CD8-positive, alpha-beta memory T cell (primary cell): Measurements from ENCODE around the gene CMSS1. TPM values are rescaled to one million over a fixed set of nuclear protein-coding genes. Genes with fewer than 3 reads are reported as not detected.

Experiments used
- CTCF ChIA-PET: fragments of 350-600 bp; sonication (Branson Sonifier 250); formaldehyde crosslinking; loops from one replicate; lab custom pipeline; 2021; ENCODE audit warnings: antibody characterized with exemption; lab: Charles Lee
- POLR2A ChIA-PET: fragments of 350-600 bp; sonication (Branson Sonifier 250); formaldehyde crosslinking; loops from one replicate; lab custom pipeline; 2021; ENCODE audit warnings: antibody characterized with exemption; lab: Charles Lee
- DNase-seq, 5 donors: peaks; one replicate each; pipeline versions ENCODE4 v3.0.0 to v3.0.0-alpha.2; 2020 to 2022; ENCODE audit warnings: mixed read lengths in 1 of 5
- H3K27ac ChIP-seq: one replicate; pipeline ENCODE4 v1.7.0; 2013; ENCODE audit warnings: low read depth, mild to moderate bottlenecking, low read length, moderate library complexity
- H3K27me3 ChIP-seq: 2 replicates; pipeline ENCODE4 v1.7.0; 2013; ENCODE audit warnings: low read length, mild to moderate bottlenecking; ENCODE audit not compliant: insufficient read depth, poor library complexity, severe bottlenecking
- H3K36me3 ChIP-seq: 2 replicates; pipeline ENCODE4 v1.7.0; 2013; ENCODE audit warnings: mild to moderate bottlenecking, low read length, moderate library complexity; ENCODE audit not compliant: insufficient read depth
- H3K4me1 ChIP-seq: 2 replicates; pipeline ENCODE4 v1.7.0; 2013; ENCODE audit warnings: mild to moderate bottlenecking, low read length, moderate library complexity; ENCODE audit not compliant: insufficient read depth
- H3K4me3 ChIP-seq: 2 replicates; pipeline ENCODE4 v1.7.0; 2013; ENCODE audit warnings: mild to moderate bottlenecking, low read length
- H3K9me3 ChIP-seq: 2 replicates; pipeline ENCODE4 v1.7.0; 2013; ENCODE audit warnings: mild to moderate bottlenecking, low read length
- H3K27ac Mint-ChIP-seq, 8 donors: one replicate each; pipeline ENCODE4 v1.8.0; 2020 to 2021; ENCODE audit warnings: mixed read lengths in 8 of 8, mild to moderate bottlenecking in 6 of 8, inconsistent platforms in 3 of 8, moderate library complexity in 3 of 8
- H3K27me3 Mint-ChIP-seq, 2 donors: one replicate each; pipeline ENCODE4 v1.8.0; 2020 to 2021; ENCODE audit warnings: mixed read lengths in 2 of 2, mild to moderate bottlenecking in 1 of 2, moderate library complexity in 1 of 2
- H3K36me3 Mint-ChIP-seq, 3 donors: one replicate each; pipeline ENCODE4 v1.8.0; 2020 to 2021; ENCODE audit warnings: mixed read lengths in 3 of 3, inconsistent platforms in 1 of 3, mild to moderate bottlenecking in 1 of 3
- H3K4me1 Mint-ChIP-seq, 3 donors: one replicate each; pipeline ENCODE4 v1.8.0; 2020 to 2021; ENCODE audit warnings: mixed read lengths in 3 of 3, inconsistent platforms in 1 of 3, mild to moderate bottlenecking in 1 of 3
- H3K4me3 Mint-ChIP-seq, 7 donors: one replicate each; pipeline ENCODE4 v1.8.0; 2020 to 2021; ENCODE audit warnings: mixed read lengths in 7 of 7, mild to moderate bottlenecking in 6 of 7, moderate library complexity in 4 of 7, inconsistent platforms in 2 of 7
- H3K9me3 Mint-ChIP-seq, 5 donors: one replicate each; pipeline ENCODE4 v1.8.0; 2020 to 2022; ENCODE audit warnings: mixed read lengths in 5 of 5, mild to moderate bottlenecking in 3 of 5, moderate library complexity in 2 of 5, inconsistent platforms in 1 of 5
- polyA plus RNA-seq: library from polyadenylated mRNA; unstranded; fragments of 300-500 nt; fragmentation: Illumina TruSeq; gene quantifications from one replicate; pipeline ENCODE4 v1.2.3, GENCODE V29; 2021
- total RNA-seq, 2 experiments: library from RNA; stranded (reverse); gene quantifications; one replicate each; pipeline ENCODE4 v1.2.3, GENCODE V29; 2021

CMSS1 gene
- total and polyA plus RNA-seq, 3 experiments from 2014 or later = 16.8 to 143 (median 140) TPM

GRCh38 chr3:100084100-100084806 is 266.6 kb downstream of the CMSS1 start:
- ChIA-PET CTCF (no interaction called here), POLR2A (no interaction called here)
- H3K27ac Mint-ChIP-seq = no peak overlapping the region
- no peaks in the 10 kb centered on the region for H3K9me3 Mint-ChIP-seq
- Histone ChIP-seq H3K27ac (no peak overlapping the region), H3K4me1 (no peaks in the 10 kb centered on the region), H3K4me3 (no peak overlapping the region), H3K9me3 (no peaks in the 10 kb centered on the region), H3K36me3 (no peaks in the 10 kb centered on the region), H3K27me3 (no peaks in the 10 kb centered on the region)
- peaks cover 7 to 15% (median 10%) of the 10 kb centered on the region in 3 donors for H3K4me1 Mint-ChIP-seq
- no peaks in the 10 kb centered on the region for H3K27me3 Mint-ChIP-seq
- DNase-seq = no peak
- peaks cover 0 to 3% (median 0%) of the 10 kb centered on the region in 3 donors for H3K36me3 Mint-ChIP-seq
- H3K4me3 Mint-ChIP-seq = no peak overlapping the region

DNA sequence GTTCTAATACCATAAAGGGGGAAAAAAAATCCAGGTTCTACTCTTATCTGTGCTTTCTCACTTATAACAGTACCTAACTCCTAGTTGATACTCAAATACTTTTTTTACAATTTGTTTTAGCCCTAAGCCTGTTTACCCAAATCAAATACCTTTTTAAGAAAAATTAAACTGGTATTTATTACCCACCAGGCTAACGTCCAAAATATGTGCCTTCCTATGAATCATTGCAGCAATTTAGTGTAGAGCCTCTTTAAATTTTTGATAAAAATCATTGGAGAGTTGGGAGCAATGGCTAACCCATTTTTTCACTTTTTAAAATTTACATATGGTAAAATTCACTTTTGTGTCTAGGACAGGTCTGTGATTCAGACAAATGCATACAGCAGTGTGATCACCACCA is 268.7 kb downstream of the CMSS1 start:
- Histone ChIP-seq H3K4me3 (no peak overlapping the region), H3K36me3 (no peaks in the 10 kb centered on the region), H3K4me1 (no peaks in the 10 kb centered on the region), H3K27ac (no peak overlapping the region), H3K9me3 (no peaks in the 10 kb centered on the region), H3K27me3 (no peaks in the 10 kb centered on the region)
- Mint-ChIP-seq H3K27ac (no peak overlapping the region), H3K36me3 (peaks cover 0 to 2% (median 0%) of the 10 kb centered on the region in 3 donors), H3K4me3 (no peak overlapping the region), H3K9me3 (no peaks in the 10 kb centered on the region), H3K27me3 (no peaks in the 10 kb centered on the region), H3K4me1 (peaks cover 7 to 15% (median 10%) of the 10 kb centered on the region in 3 donors)
- no peak for DNase-seq
- CTCF ChIA-PET = interaction anchor here (0.8 to 2.2 kb wide), 2 partner anchors 12 to 168 kb away, joined by 3 to 11 read pairs; no protein-coding TSS in a partner anchor
- POLR2A ChIA-PET = no interaction called here

GRCh38 chr3:100087198-100087597 is 269.5 kb downstream of the CMSS1 start:
- DNase-seq = no peak
- POLR2A ChIA-PET = no interaction called here
- CTCF ChIA-PET = interaction anchor here (2.2 kb wide), 1 partner anchor 13 kb away, joined by 11 read pairs; no protein-coding TSS in a partner anchor

GRCh38 chr3:100088735-100089368 is 271.2 kb downstream of the CMSS1 start:
- H3K36me3 ChIP-seq = no peaks in the 10 kb centered on the region
- no peaks in the 10 kb centered on the region for H3K9me3 ChIP-seq
- H3K4me1 ChIP-seq = no peaks in the 10 kb centered on the region
- H3K4me3 ChIP-seq = no peak overlapping the region
- H3K27ac ChIP-seq = no peak overlapping the region
- peaks cover 7 to 15% (median 10%) of the 10 kb centered on the region in 3 donors for H3K4me1 Mint-ChIP-seq
- POLR2A ChIA-PET = no interaction called here
- H3K27me3 Mint-ChIP-seq = no peaks in the 10 kb centered on the region
- H3K9me3 Mint-ChIP-seq = no peaks in the 10 kb centered on the region
- no peaks in the 10 kb centered on the region for H3K36me3 Mint-ChIP-seq
- no peaks in the 10 kb centered on the region for H3K27me3 ChIP-seq
- H3K4me3 Mint-ChIP-seq = no peak overlapping the region
- DNase-seq = no peak
- H3K27ac Mint-ChIP-seq = peak overlapping the region in 1 of 8 donors; percentile 2
- CTCF ChIA-PET = interaction anchor here (1.2 to 3.1 kb wide), 2 partner anchors 16 to 20 kb away, joined by 3 to 9 read pairs; no protein-coding TSS in a partner anchor

More at GRCh38 chr3:100087198-100087597, 269.5 kb downstream of the CMSS1 start:
- no peak overlapping the region for H3K27ac ChIP-seq
- no peak overlapping the region for H3K4me3 Mint-ChIP-seq
- H3K4me3 ChIP-seq = no peak overlapping the region
- no peaks in the 10 kb centered on the region for H3K4me1 ChIP-seq
- peaks cover 7 to 15% (median 10%) of the 10 kb centered on the region in 3 donors for H3K4me1 Mint-ChIP-seq
- no peaks in the 10 kb centered on the region for H3K9me3 ChIP-seq
- no peaks in the 10 kb centered on the region for H3K9me3 Mint-ChIP-seq
- peak overlapping the region in 2 of 8 donors; percentile 28 to 30 for H3K27ac Mint-ChIP-seq
- no peaks in the 10 kb centered on the region for H3K27me3 Mint-ChIP-seq
- H3K36me3 Mint-ChIP-seq = peaks cover 0 to 2% (median 0%) of the 10 kb centered on the region in 3 donors
- no peaks in the 10 kb centered on the region for H3K27me3 ChIP-seq
- no peaks in the 10 kb centered on the region for H3K36me3 ChIP-seq

DNA sequence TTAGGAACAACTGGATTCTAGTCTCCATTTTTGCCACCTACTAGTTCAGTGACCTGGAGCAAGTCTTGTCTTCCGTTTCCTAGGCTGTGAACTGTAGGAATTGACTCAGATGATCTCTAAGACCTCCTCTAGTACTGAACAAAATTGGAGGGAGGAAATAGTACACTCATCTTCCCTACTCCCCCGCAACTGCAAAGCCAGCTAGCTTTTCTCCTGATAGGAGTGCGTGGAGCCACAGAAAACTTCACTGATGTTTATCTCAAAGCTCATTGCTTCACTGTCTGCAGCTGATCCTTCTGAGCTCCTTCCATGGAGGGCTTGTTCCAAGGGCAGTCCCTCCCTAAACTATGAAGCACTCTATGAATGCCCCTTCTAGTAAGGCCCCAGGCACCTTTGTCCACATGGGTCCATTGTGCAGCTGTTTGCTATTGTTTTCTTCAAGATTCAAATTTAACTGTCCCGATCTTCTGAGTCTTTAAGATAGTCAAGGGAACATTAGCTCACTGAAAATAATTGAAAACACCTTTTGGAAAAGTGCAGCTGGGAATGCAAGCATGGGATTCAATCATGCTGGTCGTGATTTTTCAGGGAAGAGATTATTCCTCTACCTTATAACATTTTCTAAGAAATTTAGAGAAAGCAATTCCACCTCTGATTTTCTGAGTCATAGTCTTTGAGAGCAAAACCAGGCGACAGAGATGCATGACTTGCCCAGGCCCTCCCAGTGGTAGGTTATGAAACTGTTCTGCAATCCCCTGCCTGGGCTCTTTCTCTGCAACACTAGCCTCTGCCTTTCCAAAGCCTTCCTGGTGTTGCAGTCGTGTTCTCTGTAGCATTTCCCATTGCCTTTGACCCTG is 272.4 kb downstream of the CMSS1 start:
- no peaks in the 10 kb centered on the region for H3K36me3 ChIP-seq
- Mint-ChIP-seq H3K27me3 (no peaks in the 10 kb centered on the region), H3K9me3 (no peaks in the 10 kb centered on the region), H3K4me1 (peaks cover 7 to 15% (median 10%) of the 10 kb centered on the region in 3 donors), H3K27ac (no peak overlapping the region), H3K36me3 (peaks cover 0 to 3% (median 0%) of the 10 kb centered on the region in 3 donors), H3K4me3 (no peak overlapping the region)
- no peak overlapping the region for H3K27ac ChIP-seq
- H3K4me1 ChIP-seq = no peaks in the 10 kb centered on the region
- CTCF ChIA-PET = interaction anchor here (1.1 to 3.1 kb wide), 3 partner anchors 13 to 21 kb away, joined by 3 to 9 read pairs (median 3); no protein-coding TSS in a partner anchor
- H3K27me3 ChIP-seq = no peaks in the 10 kb centered on the region
- POLR2A ChIA-PET = no interaction called here
- no peak for DNase-seq
- no peak overlapping the region for H3K4me3 ChIP-seq
- no peaks in the 10 kb centered on the region for H3K9me3 ChIP-seq

- Histone ChIP-seq H3K36me3 (no peaks in the 10 kb centered on the region), H3K4me3 (no peak overlapping the region), H3K4me1 (no peaks in the 10 kb centered on the region), H3K27me3 (no peaks in the 10 kb centered on the region), H3K9me3 (no peaks in the 10 kb centered on the region), H3K27ac (no peak overlapping the region)
- peaks cover 7 to 15% (median 10%) of the 10 kb centered on the region in 3 donors for H3K4me1 Mint-ChIP-seq
- no peak overlapping the region for H3K4me3 Mint-ChIP-seq
- ChIA-PET POLR2A (no interaction called here), CTCF (interaction anchor here (1.1 to 3.1 kb wide), 2 partner anchors 14 to 22 kb away, joined by 3 to 9 read pairs; no protein-coding TSS in a partner anchor)
- no peak for DNase-seq
- H3K36me3 Mint-ChIP-seq = peaks cover 0 to 4% (median 2%) of the 10 kb centered on the region in 3 donors
- H3K9me3 Mint-ChIP-seq = no peaks in the 10 kb centered on the region
- no peaks in the 10 kb centered on the region for H3K27me3 Mint-ChIP-seq
- no peak overlapping the region for H3K27ac Mint-ChIP-seq
These were observed 273.0 kb downstream of the CMSS1 start for GRCh38 chr3:100090669-100091005.

GRCh38 chr3:100093831-100094230 is 276.2 kb downstream of the CMSS1 start:
- CTCF ChIA-PET = no interaction called here
- Mint-ChIP-seq H3K9me3 (no peaks in the 10 kb centered on the region), H3K27me3 (no peaks in the 10 kb centered on the region), H3K4me3 (no peak overlapping the region), H3K27ac (no peak overlapping the region), H3K4me1 (no peaks in the 10 kb centered on the region), H3K36me3 (peaks cover 0 to 6% (median 6%) of the 10 kb centered on the region in 3 donors)
- Histone ChIP-seq H3K27me3 (no peaks in the 10 kb centered on the region), H3K4me3 (no peak overlapping the region), H3K27ac (no peak overlapping the region), H3K9me3 (no peaks in the 10 kb centered on the region), H3K36me3 (no peaks in the 10 kb centered on the region), H3K4me1 (no peaks in the 10 kb centered on the region)
- DNase-seq = no peak
- POLR2A ChIA-PET = no interaction called here
